ENCODE results near the gene HDDC3.
"Not testable (repeated sequence)": the region's sequence is repeated elsewhere in the genome, so short reads cannot be mapped to it uniquely, and the experiment has no call there.

The HDDC3 gene

GRCh38 chr15:90902840-90903732 is 29.3 kb downstream of the HDDC3 start, which contains the start of gene MAN2A2:
MAN2A2 (plus strand) TSS chr15:90903302; CDS start chr15:90904208, 906 bp downstream.
- peak within 1 kb of the TSS; percentile 66 for H3K4me3 ChIP-seq (ENCODE audit: low read depth, low read length)
- no peak for TF ChIP-seq CTCF (IDR thresholded peaks at IDR 0.05; ENCODE audit: low read depth, low read length)
- in situ Hi-C loops (cut with HindIII; ENCODE audit: low sequenced_read_pairs) = no loop called here
- DNase-seq (ENCODE audit: low read depth, low spot score) = peak; percentile 32

GRCh38 chr15:90902040-90902839 is 30.1 kb downstream of the HDDC3 start:
- peak; percentile 75 for DNase-seq (ENCODE audit: low read depth, low spot score)
- in situ Hi-C loops (cut with HindIII; ENCODE audit: low sequenced_read_pairs) = no loop called here
- peak; percentile 86 for TF ChIP-seq CTCF (IDR thresholded peaks at IDR 0.05; ENCODE audit: low read depth, low read length)
- H3K4me3 ChIP-seq (ENCODE audit: low read depth, low read length) = peak overlapping the region; percentile 66

GRCh38 chr15:90901175-90902039 is 30.9 kb downstream of the HDDC3 start:
- TF ChIP-seq CTCF (IDR thresholded peaks at IDR 0.05; ENCODE audit: low read depth, low read length) = no peak
- peak overlapping the region; percentile 65 for H3K4me3 ChIP-seq (ENCODE audit: low read depth, low read length)
- in situ Hi-C loops (cut with HindIII; ENCODE audit: low sequenced_read_pairs) = no loop called here
- DNase-seq (ENCODE audit: low read depth, low spot score) = no peak

GRCh38 chr15:90897131-90897655 is 35.2 kb downstream of the HDDC3 start:
- in situ Hi-C loops (cut with HindIII; ENCODE audit: low sequenced_read_pairs); DNase-seq (ENCODE audit: low read depth, low spot score); H3K4me3 ChIP-seq (ENCODE audit: low read depth, low read length): not testable (repeated sequence)

- in situ Hi-C loops (cut with HindIII; ENCODE audit: low sequenced_read_pairs) = no loop called here
- peak; percentile 1 for TF ChIP-seq CTCF (IDR thresholded peaks at IDR 0.05; ENCODE audit: low read depth, low read length)
- H3K4me3 ChIP-seq (ENCODE audit: low read depth, low read length) = no peak overlapping the region
- no peak for DNase-seq (ENCODE audit: low read depth, low spot score)
These were observed 36.7 kb downstream of the HDDC3 start for GRCh38 chr15:90895571-90896117.

GRCh38 chr15:90893175-90894090 is 38.9 kb downstream of the HDDC3 start:
- in situ Hi-C loops (cut with HindIII; ENCODE audit: low sequenced_read_pairs) = no loop called here
- no peak for TF ChIP-seq CTCF (IDR thresholded peaks at IDR 0.05; ENCODE audit: low read depth, low read length)
- DNase-seq (ENCODE audit: low read depth, low spot score) = no peak
- H3K4me3 ChIP-seq (ENCODE audit: low read depth, low read length) = no peak overlapping the region
